ENCODE measurements around the gene PSME3IP1.

DNA sequence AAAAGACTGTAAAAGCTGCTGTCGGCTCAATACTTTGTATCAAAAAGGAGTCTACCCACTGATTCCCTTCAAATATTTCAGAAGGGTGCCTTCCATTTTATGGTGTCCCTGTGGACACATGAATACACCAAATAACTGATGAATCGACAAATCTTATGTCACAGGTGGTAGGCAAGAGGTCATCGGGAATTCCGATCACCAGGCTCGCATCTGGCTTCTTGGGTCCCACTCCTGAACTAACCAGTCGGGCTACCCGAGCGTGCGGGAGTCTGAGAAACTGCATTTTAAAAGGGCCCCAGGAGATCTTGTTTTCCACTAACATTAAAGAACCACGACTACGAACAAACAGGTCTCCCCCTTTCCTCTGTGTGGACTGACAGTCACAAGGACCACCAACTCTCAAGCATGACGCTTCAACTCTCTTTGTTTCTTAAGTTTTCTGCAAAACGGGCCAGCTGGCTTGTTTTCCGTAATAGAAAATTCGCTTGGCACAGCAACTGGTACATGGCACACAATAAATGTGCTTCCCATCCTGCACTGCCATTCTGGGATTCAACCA, 873 bp downstream of the PSME3IP1 start:
- TF ChIP-seq, protein P1, sequence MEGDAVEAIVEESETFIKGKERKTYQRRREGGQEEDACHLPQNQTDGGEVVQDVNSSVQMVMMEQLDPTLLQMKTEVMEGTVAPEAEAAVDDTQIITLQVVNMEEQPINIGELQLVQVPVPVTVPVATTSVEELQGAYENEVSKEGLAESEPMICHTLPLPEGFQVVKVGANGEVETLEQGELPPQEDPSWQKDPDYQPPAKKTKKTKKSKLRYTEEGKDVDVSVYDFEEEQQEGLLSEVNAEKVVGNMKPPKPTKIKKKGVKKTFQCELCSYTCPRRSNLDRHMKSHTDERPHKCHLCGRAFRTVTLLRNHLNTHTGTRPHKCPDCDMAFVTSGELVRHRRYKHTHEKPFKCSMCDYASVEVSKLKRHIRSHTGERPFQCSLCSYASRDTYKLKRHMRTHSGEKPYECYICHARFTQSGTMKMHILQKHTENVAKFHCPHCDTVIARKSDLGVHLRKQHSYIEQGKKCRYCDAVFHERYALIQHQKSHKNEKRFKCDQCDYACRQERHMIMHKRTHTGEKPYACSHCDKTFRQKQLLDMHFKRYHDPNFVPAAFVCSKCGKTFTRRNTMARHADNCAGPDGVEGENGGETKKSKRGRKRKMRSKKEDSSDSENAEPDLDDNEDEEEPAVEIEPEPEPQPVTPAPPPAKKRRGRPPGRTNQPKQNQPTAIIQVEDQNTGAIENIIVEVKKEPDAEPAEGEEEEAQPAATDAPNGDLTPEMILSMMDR (IDR thresholded peaks at IDR 0.05): no peak
- TF ChIP-seq POLR2A (IDR thresholded peaks at IDR 0.05): no peak
